Smooth muscle cell (in vitro differentiated cells): Measurements from ENCODE around the gene SPEG. TPM values are rescaled to one million over a fixed set of nuclear protein-coding genes. Genes with fewer than 3 reads are reported as not detected.

Experiments
- DNase-seq: peaks from one replicate; lab custom pipeline; 2025; ENCODE audit not compliant: unreplicated experiment; lab: John Stamatoyannopoulos, UW
- H2AFZ ChIP-seq: fragments of 200-600 bp; sonication (generic); 2 replicates; pipeline ENCODE4 v1.6.0; 2016; ENCODE audit warnings: antibody characterized with exemption, low read depth, mild to moderate bottlenecking
- H3F3A ChIP-seq: fragments of 200-600 bp; sonication (generic); 2 replicates; pipeline ENCODE4 v1.6.0; 2017; ENCODE audit warnings: antibody characterized with exemption, low read depth
- H3K27ac ChIP-seq: fragments of 200-600 bp; sonication (generic); 2 replicates; pipeline ENCODE4 v1.5.1; 2016; ENCODE audit warnings: low read depth, mild to moderate bottlenecking
- H3K27me3 ChIP-seq: fragments of 200-600 bp; sonication (generic); 2 replicates; pipeline ENCODE4 v1.6.1; 2016; ENCODE audit warnings: low read depth, mild to moderate bottlenecking
- H3K36me3 ChIP-seq: fragments of 200-600 bp; sonication (generic); 2 replicates; pipeline ENCODE4 v1.5.1; 2016; ENCODE audit warnings: low read depth
- H3K4me1 ChIP-seq: fragments of 200-600 bp; sonication (generic); 2 replicates; pipeline ENCODE4 v1.5.1; 2016; ENCODE audit warnings: low read depth
- H3K4me2 ChIP-seq: fragments of 200-600 bp; sonication (generic); 2 replicates; pipeline ENCODE4 v1.6.0; 2016; ENCODE audit warnings: mild to moderate bottlenecking
- H3K4me3 ChIP-seq: fragments of 200-600 bp; sonication (generic); 2 replicates; pipeline ENCODE4 v1.5.1; 2016; ENCODE audit warnings: mild to moderate bottlenecking
- H3K79me2 ChIP-seq: fragments of 200-600 bp; sonication (generic); 2 replicates; pipeline ENCODE4 v1.6.0; 2016; ENCODE audit warnings: low read depth, mild to moderate bottlenecking
- H3K9ac ChIP-seq: fragments of 200-600 bp; sonication (generic); 2 replicates; pipeline ENCODE4 v1.6.0; 2016; ENCODE audit warnings: low read depth
- H3K9me3 ChIP-seq: fragments of 200-600 bp; sonication (generic); replicated peaks from 2 replicates; pipeline ENCODE4 v1.5.1; 2016; ENCODE audit warnings: low read depth
- H4K20me1 ChIP-seq: fragments of 200-600 bp; sonication (generic); 2 replicates; pipeline ENCODE4 v1.6.0; 2016; ENCODE audit warnings: low read depth
- CTCF ChIP-seq: fragments of 200-600 bp; sonication (generic); IDR thresholded peaks from 2 replicates; pipeline ENCODE4 v1.5.1; 2017; ENCODE audit warnings: borderline replicate concordance, mild to moderate bottlenecking, antibody characterized with exemption; ENCODE audit not compliant: insufficient read depth, poor library complexity, severe bottlenecking
- WGBS: methylation state at CpG from one replicate; pipeline ENCODE4 v1.1.7; 2016; ENCODE audit warnings: low lambda C conversion rate; 5-methylcytosine and 5-hydroxymethylcytosine counted together
- polyA plus RNA-seq: library from polyadenylated mRNA; unstranded; fragments of >200 nt; fragmentation: Nextera tagmentation; extraction: Ambion mirVana; gene quantifications from 2 replicates; pipeline ENCODE4 v1.2.1, GENCODE V29; 2016
- total RNA-seq: library from RNA; depleted of rRNA; stranded (reverse); fragments of >200 nt; gene quantifications from 2 replicates; pipeline ENCODE4 v1.2.3, GENCODE V29; 2014

Gene SPEG
- total and polyA plus RNA-seq, 2 experiments from 2014 or later = 14.9 to 37.8 TPM

DNA sequence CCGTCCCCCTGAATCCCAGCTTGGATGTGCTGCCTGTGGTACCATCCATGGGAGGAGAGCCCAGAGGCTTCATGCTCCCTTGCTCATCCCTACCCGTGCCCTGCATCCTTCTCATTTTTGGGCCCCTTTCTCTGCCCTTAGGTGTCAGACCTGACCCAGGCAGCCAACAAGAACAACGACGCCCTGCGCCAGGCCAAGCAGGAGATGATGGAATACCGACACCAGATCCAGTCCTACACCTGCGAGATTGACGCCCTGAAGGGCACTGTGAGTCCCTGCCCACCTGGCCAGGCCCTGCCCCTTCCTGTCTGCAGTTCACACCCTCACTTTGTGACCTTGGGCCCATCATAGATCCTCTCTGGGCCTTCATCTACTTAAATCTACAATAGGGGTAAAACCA, 14.0 kb upstream of the SPEG start:
- no peak for TF ChIP-seq CTCF
- Histone ChIP-seq H3K27me3 (no peaks in the 10 kb centered on the region), H4K20me1 (no peaks in the 10 kb centered on the region), H3K79me2 (no peaks in the 10 kb centered on the region), H3K9ac (no peak overlapping the region), H2AFZ (no peak overlapping the region), H3K4me3 (no peak overlapping the region), H3K36me3 (no peaks in the 10 kb centered on the region), H3K9me3 (no peaks in the 10 kb centered on the region), H3F3A (no peaks in the 10 kb centered on the region), H3K27ac (no peak overlapping the region), H3K4me2 (no peak overlapping the region), H3K4me1 (peaks cover 8% of the 10 kb centered on the region)
- WGBS = 99% methylated on average over 8 of the region's 8 CpGs
- no peak for DNase-seq

GRCh38 chr2:219421323-219421722, 13.3 kb upstream of the SPEG start:
- Histone ChIP-seq H3K4me1 (peaks cover 8% of the 10 kb centered on the region), H3K9me3 (no peaks in the 10 kb centered on the region), H2AFZ (no peak overlapping the region), H4K20me1 (no peaks in the 10 kb centered on the region), H3K4me2 (no peak overlapping the region), H3F3A (no peaks in the 10 kb centered on the region), H3K36me3 (no peaks in the 10 kb centered on the region), H3K4me3 (no peak overlapping the region), H3K27ac (no peak overlapping the region), H3K9ac (no peak overlapping the region), H3K79me2 (no peaks in the 10 kb centered on the region), H3K27me3 (no peaks in the 10 kb centered on the region)
- no peak for TF ChIP-seq CTCF
- WGBS = 93% methylated on average over 17 of the region's 17 CpGs
- no peak for DNase-seq

DNA sequence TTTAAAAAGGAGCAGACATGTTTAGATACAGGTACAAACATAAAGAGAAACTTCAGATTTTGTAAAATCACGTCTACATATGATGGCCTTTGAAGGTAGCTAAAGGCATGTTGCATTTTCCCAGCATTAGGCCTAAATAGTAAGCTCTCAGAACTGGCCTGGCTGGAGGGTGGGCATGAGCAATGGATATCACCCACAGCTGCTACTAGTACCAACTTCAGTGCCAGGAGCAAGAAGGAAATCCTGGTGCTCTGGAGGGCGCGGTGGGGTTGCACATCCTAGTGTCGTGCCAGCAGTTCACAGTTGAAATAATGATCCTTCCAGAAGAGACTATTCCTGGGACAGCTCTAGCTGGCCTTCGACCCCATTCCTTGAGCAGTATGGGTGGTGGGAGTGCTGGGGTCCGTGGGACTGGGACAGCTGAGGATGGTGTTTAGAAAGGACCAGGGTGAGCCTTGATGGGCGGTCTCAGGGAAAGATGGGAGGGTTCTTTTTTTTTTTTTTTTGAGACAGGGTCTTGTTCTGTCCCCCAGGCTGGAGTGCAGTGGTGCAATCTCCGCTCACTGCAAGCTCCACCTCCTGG, 11.6 kb upstream of the SPEG start:
- Histone ChIP-seq H3K27me3 (no peaks in the 10 kb centered on the region), H3K27ac (no peak overlapping the region), H3K36me3 (no peaks in the 10 kb centered on the region), H3F3A (no peaks in the 10 kb centered on the region), H3K4me3 (no peak overlapping the region), H3K9me3 (no peaks in the 10 kb centered on the region), H2AFZ (no peak overlapping the region), H4K20me1 (no peaks in the 10 kb centered on the region), H3K4me1 (peaks cover 7% of the 10 kb centered on the region), H3K79me2 (no peaks in the 10 kb centered on the region), H3K9ac (no peak overlapping the region), H3K4me2 (no peak overlapping the region)
- WGBS = 93% methylated on average over 8 of the region's 8 CpGs
- DNase-seq = no peak
- TF ChIP-seq CTCF = no peak

GRCh38 chr2:219423652-219424377, 10.8 kb upstream of the SPEG start:
- Histone ChIP-seq H2AFZ (no peak overlapping the region), H3K9me3 (no peaks in the 10 kb centered on the region), H3F3A (no peaks in the 10 kb centered on the region), H3K79me2 (no peaks in the 10 kb centered on the region), H3K4me1 (peaks cover 4% of the 10 kb centered on the region), H3K9ac (no peak overlapping the region), H4K20me1 (no peaks in the 10 kb centered on the region), H3K4me3 (no peak overlapping the region), H3K27me3 (no peaks in the 10 kb centered on the region), H3K27ac (no peak overlapping the region), H3K4me2 (no peak overlapping the region), H3K36me3 (no peaks in the 10 kb centered on the region)
- TF ChIP-seq CTCF = no peak
- 89% methylated on average over 14 of the region's 14 CpGs for WGBS
- DNase-seq = no peak
